SK-N-SH (cell line): ENCODE data around the gene TUFM.

Source experiments
- CHD2 ChIP-seq: fragments of 150-350 bp; IDR thresholded peaks from 2 replicates; pipeline ENCODE4 v1.6.1; 2018; ENCODE audit warnings: low read length; ENCODE audit not compliant: partially characterized antibody
- EP300 ChIP-seq, 2 experiments: IDR thresholded peaks; 2 replicates each; pipeline versions ENCODE4 v1.4.0 to v1.6.1; 2012; ENCODE audit warnings: borderline replicate concordance in 1 of 2, low read depth in 1 of 2, low read length in 1 of 2
- FOSL2 ChIP-seq: IDR thresholded peaks from 2 replicates; pipeline ENCODE4 v1.4.0; 2012; ENCODE audit warnings: low read depth, mild to moderate bottlenecking, moderate library complexity, borderline replicate concordance
- GABPA ChIP-seq: IDR thresholded peaks from 2 replicates; pipeline ENCODE4 v1.4.0; 2012; ENCODE audit warnings: low read depth, mild to moderate bottlenecking
- GATA2 ChIP-seq: sonication (generic); formaldehyde crosslinking; IDR thresholded peaks from 2 replicates; pipeline ENCODE4 v1.5.0; 2020; ENCODE audit warnings: mild to moderate bottlenecking, missing genetic modification reagents
- NFIC ChIP-seq: IDR thresholded peaks from 2 replicates; pipeline ENCODE4 v1.4.0; 2012; ENCODE audit warnings: borderline replicate concordance
- PBX3 ChIP-seq: IDR thresholded peaks from 2 replicates; pipeline ENCODE4; 2012
- POLR2AphosphoS5 ChIP-seq: IDR thresholded peaks from 2 replicates; pipeline ENCODE4 v1.6.1; 2012; ENCODE audit warnings: low read depth, low read length
- SIN3A ChIP-seq: IDR thresholded peaks from 2 replicates; pipeline ENCODE4 v1.6.1; 2012; ENCODE audit warnings: low read depth, mild to moderate bottlenecking, low read length, moderate library complexity, borderline replicate concordance
- TAF1 ChIP-seq: IDR thresholded peaks from 2 replicates; pipeline ENCODE4 v1.6.1; 2012; ENCODE audit warnings: low read depth, mild to moderate bottlenecking, low read length, moderate library complexity, borderline replicate concordance
- TEAD4 ChIP-seq: IDR thresholded peaks from 2 replicates; pipeline ENCODE4 v1.4.0; 2012; ENCODE audit warnings: mild to moderate bottlenecking, borderline replicate concordance; ENCODE audit not compliant: insufficient read depth
- YY1 ChIP-seq: IDR thresholded peaks from 2 replicates; pipeline ENCODE4 v1.4.0; 2012; ENCODE audit warnings: low read depth, mild to moderate bottlenecking
- TF ChIP-seq, protein P1 (sequence below): fragments of 200-600 bp; sonication (generic); IDR thresholded peaks from 2 replicates; pipeline ENCODE4 v1.6.1; 2017; ENCODE audit warnings: antibody characterized with exemption, mild to moderate bottlenecking, moderate library complexity
- TF ChIP-seq, protein P2 (sequence below): IDR thresholded peaks from 2 replicates; pipeline ENCODE4 v1.4.0; 2012; ENCODE audit warnings: low read depth

DNA sequence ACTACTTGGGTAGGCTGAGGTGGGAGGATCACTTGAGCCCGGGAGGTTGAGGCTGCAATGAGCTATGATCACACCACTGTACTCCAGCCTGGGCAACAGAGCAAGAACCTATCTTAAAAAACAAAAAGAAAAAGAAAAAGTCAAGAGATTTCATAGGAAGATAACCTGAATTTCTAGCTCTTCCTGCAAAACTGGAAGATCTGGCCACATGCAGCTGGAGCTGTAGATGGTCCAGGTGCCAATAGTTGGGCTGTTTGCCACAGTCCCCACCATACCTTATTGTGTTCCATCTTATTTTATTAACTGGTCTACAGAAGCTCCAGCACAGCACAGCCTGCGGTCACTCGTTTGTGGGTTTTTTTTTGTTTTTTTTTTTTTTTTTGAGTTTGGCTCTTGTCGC is 47.1 kb upstream of the TUFM start:
- TF ChIP-seq YY1 = no peak
- TF ChIP-seq, protein P1, sequence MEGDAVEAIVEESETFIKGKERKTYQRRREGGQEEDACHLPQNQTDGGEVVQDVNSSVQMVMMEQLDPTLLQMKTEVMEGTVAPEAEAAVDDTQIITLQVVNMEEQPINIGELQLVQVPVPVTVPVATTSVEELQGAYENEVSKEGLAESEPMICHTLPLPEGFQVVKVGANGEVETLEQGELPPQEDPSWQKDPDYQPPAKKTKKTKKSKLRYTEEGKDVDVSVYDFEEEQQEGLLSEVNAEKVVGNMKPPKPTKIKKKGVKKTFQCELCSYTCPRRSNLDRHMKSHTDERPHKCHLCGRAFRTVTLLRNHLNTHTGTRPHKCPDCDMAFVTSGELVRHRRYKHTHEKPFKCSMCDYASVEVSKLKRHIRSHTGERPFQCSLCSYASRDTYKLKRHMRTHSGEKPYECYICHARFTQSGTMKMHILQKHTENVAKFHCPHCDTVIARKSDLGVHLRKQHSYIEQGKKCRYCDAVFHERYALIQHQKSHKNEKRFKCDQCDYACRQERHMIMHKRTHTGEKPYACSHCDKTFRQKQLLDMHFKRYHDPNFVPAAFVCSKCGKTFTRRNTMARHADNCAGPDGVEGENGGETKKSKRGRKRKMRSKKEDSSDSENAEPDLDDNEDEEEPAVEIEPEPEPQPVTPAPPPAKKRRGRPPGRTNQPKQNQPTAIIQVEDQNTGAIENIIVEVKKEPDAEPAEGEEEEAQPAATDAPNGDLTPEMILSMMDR = no peak
- no peak for TF ChIP-seq POLR2AphosphoS5
- TF ChIP-seq, protein P2, sequence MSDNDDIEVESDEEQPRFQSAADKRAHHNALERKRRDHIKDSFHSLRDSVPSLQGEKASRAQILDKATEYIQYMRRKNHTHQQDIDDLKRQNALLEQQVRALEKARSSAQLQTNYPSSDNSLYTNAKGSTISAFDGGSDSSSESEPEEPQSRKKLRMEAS = no peak
- no peak for TF ChIP-seq GABPA
- no peak for TF ChIP-seq FOSL2
- TF ChIP-seq TAF1 = no peak
- TF ChIP-seq CHD2 = no peak
- no peak for TF ChIP-seq NFIC
- TF ChIP-seq EP300 (IDR thresholded peaks at IDR 0.05; ENCODE audit: borderline replicate concordance in 1 of 2, low read depth in 1 of 2, low read length in 1 of 2) = no peak
- no peak for TF ChIP-seq PBX3
- no peak for TF ChIP-seq TEAD4
- no peak for TF ChIP-seq SIN3A
- TF ChIP-seq GATA2 (CRISPR knock-in tag) = no peak
